Suprapubic skin (tissue), 4 donors: ENCODE measurements around the gene CCDC85A. TPM values are rescaled to one million over a fixed set of nuclear protein-coding genes. Genes with fewer than 3 reads are reported as not detected.

Experiments
- DNase-seq, 2 donors: peaks; one replicate each; pipeline ENCODE4 v3.0.0-alpha.2; 2019; ENCODE audit warnings: low spot score in 2 of 2
- H3K27ac ChIP-seq: fragments of 200-600 bp; sonication (generic); one replicate; pipeline ENCODE4 v1.5.1; 2019
- H3K27me3 ChIP-seq: fragments of 200-600 bp; sonication (generic); one replicate; pipeline ENCODE4 v1.5.1; 2019
- H3K36me3 ChIP-seq: fragments of 200-600 bp; sonication (generic); one replicate; pipeline ENCODE4 v1.5.1; 2019
- H3K4me1 ChIP-seq: fragments of 200-600 bp; sonication (generic); one replicate; pipeline ENCODE4 v1.5.1; 2019
- H3K4me3 ChIP-seq: fragments of 200-600 bp; sonication (generic); one replicate; pipeline ENCODE4 v1.5.1; 2019; ENCODE audit warnings: mild to moderate bottlenecking
- H3K9me3 ChIP-seq: fragments of 200-600 bp; sonication (generic); one replicate; pipeline ENCODE4 v1.5.1; 2019
- EP300 ChIP-seq: sonication (generic); formaldehyde crosslinking; IDR thresholded peaks from one replicate; pipeline ENCODE4 v1.6.1; 2017; ENCODE audit warnings: antibody characterized with exemption
- POLR2A ChIP-seq, 2 donors: fragments of 450-650 bp; IDR thresholded peaks; one replicate each; pipeline ENCODE4 v1.6.1; 2017; ENCODE audit warnings: antibody characterized with exemption in 2 of 2, mild to moderate bottlenecking in 2 of 2, moderate library complexity in 2 of 2
- POLR2AphosphoS5 ChIP-seq, 3 donors: sonication (generic); formaldehyde crosslinking; IDR thresholded peaks; one replicate each; pipeline ENCODE4 v1.6.1; 2017; ENCODE audit warnings: antibody characterized with exemption in 3 of 3
- WGBS: methylation state at CpG from one replicate; pipeline ENCODE4 v1.1.5; 2018; 5-methylcytosine and 5-hydroxymethylcytosine counted together
- total RNA-seq, 4 donors: library from RNA; depleted of rRNA; stranded (reverse); fragments of >200 nt; gene quantifications; one replicate each; pipeline ENCODE4 v1.1.0, GENCODE V29; 2016
- TF ChIP-seq, protein P1 (sequence below), 2 donors: fragments of 200-600 bp in 1 of 2; fragments of 450-650 bp in 1 of 2; sonication (generic) in 1 of 2; IDR thresholded peaks; one replicate each; pipeline ENCODE4 v1.5.1; 2016 to 2019; ENCODE audit warnings: antibody characterized with exemption in 2 of 2, mild to moderate bottlenecking in 1 of 2, moderate library complexity in 1 of 2

CCDC85A gene
- total RNA-seq, 4 donors from 2014 or later = 1.9 to 3.2 (median 2.5) TPM

DNA sequence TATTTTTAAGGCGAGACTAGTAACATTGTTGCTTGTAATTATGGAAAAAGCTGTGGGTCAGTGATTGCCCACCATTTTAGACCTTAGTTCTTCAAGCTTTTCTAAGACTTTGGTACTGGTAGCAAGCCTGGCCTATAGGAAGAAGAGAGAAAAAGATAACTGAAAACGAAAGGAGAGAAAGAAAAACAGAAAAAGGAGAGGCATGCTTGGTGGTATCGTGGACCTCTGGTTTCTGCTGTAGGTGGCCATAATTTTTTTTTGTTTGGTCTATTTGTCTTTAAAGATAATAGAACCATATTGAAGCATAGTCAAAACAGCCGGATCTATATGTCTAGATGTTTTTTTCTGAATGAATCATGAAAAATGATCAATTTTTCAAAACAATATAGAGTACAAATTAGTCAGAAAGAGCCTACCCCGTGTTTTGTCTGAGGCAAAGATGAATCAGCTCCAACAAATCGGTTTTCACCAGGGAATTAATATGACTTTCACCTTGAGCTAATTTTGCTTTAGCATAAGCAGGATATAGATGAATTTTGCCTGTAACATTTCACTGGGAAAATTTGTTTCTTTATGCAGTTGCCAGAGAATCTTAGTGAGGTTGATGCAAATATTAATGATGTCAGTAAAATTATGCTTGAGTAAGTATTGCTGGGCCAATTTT is 45.7 kb downstream of the CCDC85A start:
- Histone ChIP-seq H3K36me3 (no peaks in the 10 kb centered on the region), H3K27me3 (no peaks in the 10 kb centered on the region), H3K9me3 (no peaks in the 10 kb centered on the region), H3K4me1 (no peaks in the 10 kb centered on the region), H3K27ac (no peak overlapping the region), H3K4me3 (no peak overlapping the region)
- DNase-seq = no peak
- 86% methylated on average over 6 of the region's 6 CpGs for WGBS
- TF ChIP-seq POLR2AphosphoS5 (IDR thresholded peaks at IDR 0.05) = no peak
- TF ChIP-seq, protein P1, sequence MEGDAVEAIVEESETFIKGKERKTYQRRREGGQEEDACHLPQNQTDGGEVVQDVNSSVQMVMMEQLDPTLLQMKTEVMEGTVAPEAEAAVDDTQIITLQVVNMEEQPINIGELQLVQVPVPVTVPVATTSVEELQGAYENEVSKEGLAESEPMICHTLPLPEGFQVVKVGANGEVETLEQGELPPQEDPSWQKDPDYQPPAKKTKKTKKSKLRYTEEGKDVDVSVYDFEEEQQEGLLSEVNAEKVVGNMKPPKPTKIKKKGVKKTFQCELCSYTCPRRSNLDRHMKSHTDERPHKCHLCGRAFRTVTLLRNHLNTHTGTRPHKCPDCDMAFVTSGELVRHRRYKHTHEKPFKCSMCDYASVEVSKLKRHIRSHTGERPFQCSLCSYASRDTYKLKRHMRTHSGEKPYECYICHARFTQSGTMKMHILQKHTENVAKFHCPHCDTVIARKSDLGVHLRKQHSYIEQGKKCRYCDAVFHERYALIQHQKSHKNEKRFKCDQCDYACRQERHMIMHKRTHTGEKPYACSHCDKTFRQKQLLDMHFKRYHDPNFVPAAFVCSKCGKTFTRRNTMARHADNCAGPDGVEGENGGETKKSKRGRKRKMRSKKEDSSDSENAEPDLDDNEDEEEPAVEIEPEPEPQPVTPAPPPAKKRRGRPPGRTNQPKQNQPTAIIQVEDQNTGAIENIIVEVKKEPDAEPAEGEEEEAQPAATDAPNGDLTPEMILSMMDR (IDR thresholded peaks at IDR 0.05) = no peak
- no peak for TF ChIP-seq POLR2A (IDR thresholded peaks at IDR 0.05)
- TF ChIP-seq EP300 = no peak

DNA sequence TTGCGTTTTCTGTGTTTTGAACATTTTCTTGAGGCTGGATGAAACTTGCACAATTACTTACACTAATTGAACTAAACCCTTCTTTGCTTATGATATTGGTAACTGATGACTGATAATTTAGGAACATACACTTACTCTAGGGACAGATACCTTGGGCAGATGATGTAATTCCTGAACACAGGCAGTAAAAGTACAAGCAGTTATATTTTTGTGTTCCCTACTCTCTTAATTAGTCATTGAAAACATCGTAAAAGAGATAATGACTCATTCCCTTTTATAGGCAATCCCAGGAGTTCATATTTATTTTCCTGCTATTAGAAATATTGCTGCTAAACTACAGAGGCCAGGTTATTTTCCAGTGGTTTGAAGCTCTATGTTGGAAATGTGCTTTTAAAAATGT is 46.4 kb downstream of the CCDC85A start:
- no peaks in the 10 kb centered on the region for H3K4me1 ChIP-seq
- H3K4me3 ChIP-seq = no peak overlapping the region
- no peaks in the 10 kb centered on the region for H3K36me3 ChIP-seq
- DNase-seq = no peak
- 54% methylated on average over 2 of the region's 2 CpGs for WGBS
- TF ChIP-seq POLR2A (IDR thresholded peaks at IDR 0.05) = no peak
- TF ChIP-seq EP300 = no peak
- no peak for TF ChIP-seq POLR2AphosphoS5 (IDR thresholded peaks at IDR 0.05)
- TF ChIP-seq, protein P1 (IDR thresholded peaks at IDR 0.05) = no peak
- no peaks in the 10 kb centered on the region for H3K9me3 ChIP-seq
- no peaks in the 10 kb centered on the region for H3K27me3 ChIP-seq
- H3K27ac ChIP-seq = no peak overlapping the region

DNA sequence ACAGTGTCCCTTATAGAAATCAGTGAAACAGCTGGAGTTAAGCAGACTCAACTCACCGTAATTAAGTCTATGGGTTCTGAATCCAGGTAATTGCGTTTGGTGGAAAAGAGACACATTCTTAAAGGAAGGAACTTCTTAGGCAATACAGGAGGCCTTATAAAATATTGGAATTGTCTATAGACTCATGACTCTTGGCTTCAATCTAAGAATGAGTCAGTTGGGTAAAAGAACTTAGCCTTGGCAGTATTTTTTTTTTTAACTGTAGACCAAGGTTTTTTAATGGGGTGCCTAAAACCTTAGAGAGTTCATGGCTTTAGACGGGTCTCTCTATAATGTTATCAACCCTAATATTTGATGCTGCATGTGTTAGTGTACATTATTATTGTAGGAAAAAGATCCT is 47.6 kb downstream of the CCDC85A start:
- Histone ChIP-seq H3K4me1 (no peaks in the 10 kb centered on the region), H3K27ac (no peak overlapping the region), H3K36me3 (no peaks in the 10 kb centered on the region), H3K9me3 (no peaks in the 10 kb centered on the region), H3K4me3 (no peak overlapping the region), H3K27me3 (no peaks in the 10 kb centered on the region)
- 98% methylated on average over 3 of the region's 3 CpGs for WGBS
- TF ChIP-seq POLR2A (IDR thresholded peaks at IDR 0.05) (no peak), EP300 (no peak), POLR2AphosphoS5 (IDR thresholded peaks at IDR 0.05) (no peak)
- TF ChIP-seq, protein P1 (IDR thresholded peaks at IDR 0.05) = no peak
- no peak for DNase-seq

DNA sequence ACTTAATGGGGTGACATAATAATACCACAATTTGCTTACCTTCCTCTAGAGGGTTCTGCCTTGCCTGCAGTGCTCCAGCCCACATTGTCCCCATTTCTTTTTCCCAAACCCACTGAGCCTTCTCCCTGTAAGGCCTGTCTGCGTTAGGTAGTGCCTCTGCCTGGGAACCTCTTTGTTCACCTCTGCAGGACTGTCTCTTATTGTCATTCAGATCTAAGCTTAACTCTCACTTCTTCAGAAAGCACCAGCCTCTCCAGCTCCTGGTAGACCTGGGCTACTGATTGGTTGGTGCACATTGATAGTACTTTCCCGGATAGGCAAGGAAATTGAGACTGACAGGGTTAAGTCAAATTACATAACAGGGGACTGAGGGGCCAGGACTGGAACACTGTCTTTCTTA is 49.1 kb downstream of the CCDC85A start:
- Histone ChIP-seq H3K27me3 (no peaks in the 10 kb centered on the region), H3K4me3 (no peak overlapping the region), H3K4me1 (no peaks in the 10 kb centered on the region), H3K9me3 (no peaks in the 10 kb centered on the region), H3K36me3 (no peaks in the 10 kb centered on the region), H3K27ac (no peak overlapping the region)
- TF ChIP-seq, protein P1 (IDR thresholded peaks at IDR 0.05) = no peak
- TF ChIP-seq EP300 (no peak), POLR2AphosphoS5 (IDR thresholded peaks at IDR 0.05) (no peak), POLR2A (IDR thresholded peaks at IDR 0.05) (no peak)
- WGBS = 98% methylated on average over 2 of the region's 2 CpGs
- DNase-seq = no peak

DNA sequence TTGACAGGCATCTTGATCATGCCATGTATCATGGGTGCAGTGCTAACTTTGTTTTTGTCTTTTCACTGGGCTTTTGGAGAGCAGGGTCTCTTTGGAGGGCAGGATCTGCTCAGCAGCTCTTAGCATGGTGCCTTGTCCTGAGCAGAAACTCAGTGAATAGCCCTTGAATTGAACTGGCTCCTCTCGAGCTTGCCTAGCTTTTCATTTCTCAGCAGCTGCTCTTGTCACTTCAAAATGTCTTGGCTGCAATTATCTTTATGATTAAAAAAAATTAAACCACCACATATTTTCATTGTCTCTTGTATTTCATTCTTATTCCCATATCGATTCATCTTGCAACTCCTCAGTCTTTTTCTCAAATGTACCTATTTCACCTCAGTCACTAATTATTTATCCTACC is 50.5 kb downstream of the CCDC85A start:
- no peak for TF ChIP-seq POLR2AphosphoS5 (IDR thresholded peaks at IDR 0.05)
- no peak for TF ChIP-seq EP300
- TF ChIP-seq, protein P1 (IDR thresholded peaks at IDR 0.05) = no peak
- no peak for TF ChIP-seq POLR2A (IDR thresholded peaks at IDR 0.05)
- 80% methylated on average over 2 of the region's 2 CpGs for WGBS

More for the DNA sequence above, 50.5 kb downstream of the CCDC85A start:
- no peaks in the 10 kb centered on the region for H3K9me3 ChIP-seq
- no peaks in the 10 kb centered on the region for H3K4me1 ChIP-seq
- no peaks in the 10 kb centered on the region for H3K27me3 ChIP-seq
- H3K36me3 ChIP-seq = no peaks in the 10 kb centered on the region
- no peak for DNase-seq
- H3K27ac ChIP-seq = no peak overlapping the region
- H3K4me3 ChIP-seq = no peak overlapping the region
